ENCODE measurements around the gene BPGM. TPM values are rescaled to one million over a fixed set of nuclear protein-coding genes. Genes with fewer than 3 reads are reported as not detected.

BPGM gene
- total and polyA plus RNA-seq, 2 experiments from 2014 or later = 16.9 TPM

- H3K4me1 ChIP-seq (ENCODE audit: insufficient read depth) = no peaks in the 10 kb centered on the region
- H3K27me3 Mint-ChIP-seq (ENCODE audit: insufficient read depth, low read depth, poor library complexity) = no peaks in the 10 kb centered on the region
- ATAC-seq (no peak), DNase-seq (ENCODE audit: low spot score) (no peak)
- no peaks in the 10 kb centered on the region for H3K36me3 ChIP-seq (ENCODE audit: insufficient read depth)
- H3K4me2 ChIP-seq = no peak overlapping the region
- no peaks in the 10 kb centered on the region for H3K27me3 ChIP-seq (ENCODE audit: insufficient read depth)
- no peaks in the 10 kb centered on the region for H3K9me2 ChIP-seq (ENCODE audit: insufficient read depth)
- H4K20me1 ChIP-seq (replicated peaks; ENCODE audit: insufficient read depth) = no peaks in the 10 kb centered on the region; the same call in 1 of the 2 replicates
- TF ChIP-seq ZNF462 (CRISPR knock-in tag; IDR thresholded peaks at IDR 0.05) (no peak), NANOG (IDR thresholded peaks at IDR 0.05; ENCODE audit: borderline replicate concordance) (no peak), ZNF114 (CRISPR knock-in tag; IDR thresholded peaks at IDR 0.05) (no peak), JUNB (IDR thresholded peaks at IDR 0.05; ENCODE audit: unreplicated experiment) (no peak), EZH2 (IDR thresholded peaks at IDR 0.05; ENCODE audit: low read depth, unreplicated experiment) (no peak)
- no peak overlapping the region for H3K27ac Mint-ChIP-seq
- H3F3A ChIP-seq (replicated peaks; ENCODE audit: low read depth) = no peaks in the 10 kb centered on the region
- H2AFZ ChIP-seq = no peak overlapping the region
- H3K27ac ChIP-seq (ENCODE audit: low read depth) = no peak overlapping the region
- no peaks in the 10 kb centered on the region; the same call in 1 of the 2 replicates for H3K79me2 ChIP-seq (replicated peaks; ENCODE audit: insufficient read depth)
- H3K36me3 Mint-ChIP-seq (ENCODE audit: low read depth) = peaks cover 8% of the 10 kb centered on the region; the same call in 2 of the 3 replicates
- peaks cover 6% of the 10 kb centered on the region for H3K4me1 Mint-ChIP-seq
- peaks cover 10% of the 10 kb centered on the region; the same call in 2 of the 3 replicates for H3K9me3 Mint-ChIP-seq
- H3K4me3 ChIP-seq = no peak overlapping the region
- no peak overlapping the region for H3K4me3 Mint-ChIP-seq
These were observed 32.4 kb downstream of the BPGM start for GRCh38 chr7:134679006-134679405.

- no peak overlapping the region for H3K4me3 Mint-ChIP-seq
- DNase-seq (ENCODE audit: low spot score) (no peak), ATAC-seq (no peak)
- H3K27ac Mint-ChIP-seq = no peak overlapping the region
- no peak overlapping the region for H2AFZ ChIP-seq
- no peak overlapping the region for H3K27ac ChIP-seq (ENCODE audit: low read depth)
- no peaks in the 10 kb centered on the region for H3K36me3 Mint-ChIP-seq (ENCODE audit: low read depth)
- H3K4me3 ChIP-seq = no peak overlapping the region
- no peaks in the 10 kb centered on the region; the same call in 2 of the 3 replicates for H3K4me1 Mint-ChIP-seq
- no peaks in the 10 kb centered on the region for H3K27me3 ChIP-seq (ENCODE audit: insufficient read depth)
- no peaks in the 10 kb centered on the region for H3K9me3 Mint-ChIP-seq
- no peaks in the 10 kb centered on the region for H3K36me3 ChIP-seq (ENCODE audit: insufficient read depth)
- H4K20me1 ChIP-seq (replicated peaks; ENCODE audit: insufficient read depth) = no peaks in the 10 kb centered on the region
- no peaks in the 10 kb centered on the region for H3K27me3 Mint-ChIP-seq (ENCODE audit: insufficient read depth, low read depth, poor library complexity)
- no peaks in the 10 kb centered on the region for H3K79me2 ChIP-seq (replicated peaks; ENCODE audit: insufficient read depth)
- H3K9me2 ChIP-seq (ENCODE audit: insufficient read depth) = no peaks in the 10 kb centered on the region
- no peak overlapping the region for H3K4me2 ChIP-seq
- no peaks in the 10 kb centered on the region for H3F3A ChIP-seq (replicated peaks; ENCODE audit: low read depth)
- H3K4me1 ChIP-seq (ENCODE audit: insufficient read depth) = no peaks in the 10 kb centered on the region
- TF ChIP-seq EZH2phosphoT487 (IDR thresholded peaks at IDR 0.05; ENCODE audit: unreplicated experiment) = no peak
- TF ChIP-seq, protein P1, sequence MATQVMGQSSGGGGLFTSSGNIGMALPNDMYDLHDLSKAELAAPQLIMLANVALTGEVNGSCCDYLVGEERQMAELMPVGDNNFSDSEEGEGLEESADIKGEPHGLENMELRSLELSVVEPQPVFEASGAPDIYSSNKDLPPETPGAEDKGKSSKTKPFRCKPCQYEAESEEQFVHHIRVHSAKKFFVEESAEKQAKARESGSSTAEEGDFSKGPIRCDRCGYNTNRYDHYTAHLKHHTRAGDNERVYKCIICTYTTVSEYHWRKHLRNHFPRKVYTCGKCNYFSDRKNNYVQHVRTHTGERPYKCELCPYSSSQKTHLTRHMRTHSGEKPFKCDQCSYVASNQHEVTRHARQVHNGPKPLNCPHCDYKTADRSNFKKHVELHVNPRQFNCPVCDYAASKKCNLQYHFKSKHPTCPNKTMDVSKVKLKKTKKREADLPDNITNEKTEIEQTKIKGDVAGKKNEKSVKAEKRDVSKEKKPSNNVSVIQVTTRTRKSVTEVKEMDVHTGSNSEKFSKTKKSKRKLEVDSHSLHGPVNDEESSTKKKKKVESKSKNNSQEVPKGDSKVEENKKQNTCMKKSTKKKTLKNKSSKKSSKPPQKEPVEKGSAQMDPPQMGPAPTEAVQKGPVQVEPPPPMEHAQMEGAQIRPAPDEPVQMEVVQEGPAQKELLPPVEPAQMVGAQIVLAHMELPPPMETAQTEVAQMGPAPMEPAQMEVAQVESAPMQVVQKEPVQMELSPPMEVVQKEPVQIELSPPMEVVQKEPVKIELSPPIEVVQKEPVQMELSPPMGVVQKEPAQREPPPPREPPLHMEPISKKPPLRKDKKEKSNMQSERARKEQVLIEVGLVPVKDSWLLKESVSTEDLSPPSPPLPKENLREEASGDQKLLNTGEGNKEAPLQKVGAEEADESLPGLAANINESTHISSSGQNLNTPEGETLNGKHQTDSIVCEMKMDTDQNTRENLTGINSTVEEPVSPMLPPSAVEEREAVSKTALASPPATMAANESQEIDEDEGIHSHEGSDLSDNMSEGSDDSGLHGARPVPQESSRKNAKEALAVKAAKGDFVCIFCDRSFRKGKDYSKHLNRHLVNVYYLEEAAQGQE (IDR thresholded peaks at IDR 0.05; ENCODE audit: unreplicated experiment) = no peak
- TF ChIP-seq, protein P2, sequence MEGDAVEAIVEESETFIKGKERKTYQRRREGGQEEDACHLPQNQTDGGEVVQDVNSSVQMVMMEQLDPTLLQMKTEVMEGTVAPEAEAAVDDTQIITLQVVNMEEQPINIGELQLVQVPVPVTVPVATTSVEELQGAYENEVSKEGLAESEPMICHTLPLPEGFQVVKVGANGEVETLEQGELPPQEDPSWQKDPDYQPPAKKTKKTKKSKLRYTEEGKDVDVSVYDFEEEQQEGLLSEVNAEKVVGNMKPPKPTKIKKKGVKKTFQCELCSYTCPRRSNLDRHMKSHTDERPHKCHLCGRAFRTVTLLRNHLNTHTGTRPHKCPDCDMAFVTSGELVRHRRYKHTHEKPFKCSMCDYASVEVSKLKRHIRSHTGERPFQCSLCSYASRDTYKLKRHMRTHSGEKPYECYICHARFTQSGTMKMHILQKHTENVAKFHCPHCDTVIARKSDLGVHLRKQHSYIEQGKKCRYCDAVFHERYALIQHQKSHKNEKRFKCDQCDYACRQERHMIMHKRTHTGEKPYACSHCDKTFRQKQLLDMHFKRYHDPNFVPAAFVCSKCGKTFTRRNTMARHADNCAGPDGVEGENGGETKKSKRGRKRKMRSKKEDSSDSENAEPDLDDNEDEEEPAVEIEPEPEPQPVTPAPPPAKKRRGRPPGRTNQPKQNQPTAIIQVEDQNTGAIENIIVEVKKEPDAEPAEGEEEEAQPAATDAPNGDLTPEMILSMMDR (conservative IDR thresholded peaks at IDR 0.05; ENCODE audit: low read depth in 2 of 2) = no peak
- TF ChIP-seq ETS1 (IDR thresholded peaks at IDR 0.05) = no peak
- no peak for TF ChIP-seq NANOG (IDR thresholded peaks at IDR 0.05; ENCODE audit: borderline replicate concordance)
- no peak for TF ChIP-seq POLR2AphosphoS5 (IDR thresholded peaks at IDR 0.05; ENCODE audit: low read depth)
These were observed 37.5 kb downstream of the BPGM start for GRCh38 chr7:134684165-134684564.
